Subcutaneous abdominal adipose tissue (tissue), 5 donors: ENCODE data around the gene OTOP3.
A peak's percentile ranks its signal among the peaks of the same experiment; 100 is the strongest.
"Not testable (repeated sequence)": the region's sequence is repeated elsewhere in the genome, so short reads cannot be mapped to it uniquely, and the experiment has no call there.

Experiments
- H3K27ac ChIP-seq: one replicate; pipeline ENCODE4 v1.7.0; 2013; ENCODE audit warnings: low read depth, mild to moderate bottlenecking, inconsistent platforms, low read length, moderate library complexity
- H3K27me3 ChIP-seq, 5 donors: one replicate each; pipeline ENCODE4 v1.7.0; 2013; ENCODE audit warnings: low read length in 5 of 5, inconsistent platforms in 1 of 5; ENCODE audit not compliant: control insufficient read depth in 5 of 5, insufficient read depth in 4 of 5
- H3K36me3 ChIP-seq, 5 donors: one replicate each; pipeline ENCODE4 v1.7.0; 2013; ENCODE audit warnings: low read length in 5 of 5; ENCODE audit not compliant: control insufficient read depth in 5 of 5, insufficient read depth in 5 of 5
- H3K4me1 ChIP-seq, 5 donors: one replicate each; pipeline ENCODE4 v1.7.0; 2013; ENCODE audit warnings: low read length in 5 of 5, mild to moderate bottlenecking in 3 of 5, moderate library complexity in 1 of 5; ENCODE audit not compliant: control insufficient read depth in 5 of 5, insufficient read depth in 5 of 5
- H3K4me3 ChIP-seq, 5 donors: one replicate each; pipeline ENCODE4 v1.7.0; 2013; ENCODE audit warnings: low read length in 5 of 5, low read depth in 1 of 5
- H3K9ac ChIP-seq, 5 donors: one replicate each; pipeline ENCODE4 v1.7.0; 2013; ENCODE audit warnings: low read length in 5 of 5, mild to moderate bottlenecking in 4 of 5, moderate library complexity in 3 of 5
- H3K9me3 ChIP-seq, 5 donors: one replicate each; pipeline ENCODE4 v1.7.0; 2013; ENCODE audit warnings: low read length in 5 of 5; ENCODE audit not compliant: control insufficient read depth in 5 of 5
- donor health status: healthy.
- donor health status: healthy.
- donor health status: healthy.
- donor health status: healthy.
- donor health status: healthy.

The OTOP3 gene

GRCh38 chr17:74981979-74982662 lies 46.4 kb downstream of the OTOP3 start:
- Histone ChIP-seq H3K9ac (peak overlapping the region in 4 of 5 donors; percentile 48 to 87 (median 74)), H3K36me3 (no peaks in the 10 kb centered on the region), H3K9me3 (no peaks in the 10 kb centered on the region), H3K27ac (peak overlapping the region; percentile 45), H3K27me3 (no peaks in the 10 kb centered on the region), H3K4me3 (peak overlapping the region; percentile 70 to 84 (median 78)), H3K4me1 (peaks cover 3 to 25% (median 22%) of the 10 kb centered on the region in 5 donors)

DNA sequence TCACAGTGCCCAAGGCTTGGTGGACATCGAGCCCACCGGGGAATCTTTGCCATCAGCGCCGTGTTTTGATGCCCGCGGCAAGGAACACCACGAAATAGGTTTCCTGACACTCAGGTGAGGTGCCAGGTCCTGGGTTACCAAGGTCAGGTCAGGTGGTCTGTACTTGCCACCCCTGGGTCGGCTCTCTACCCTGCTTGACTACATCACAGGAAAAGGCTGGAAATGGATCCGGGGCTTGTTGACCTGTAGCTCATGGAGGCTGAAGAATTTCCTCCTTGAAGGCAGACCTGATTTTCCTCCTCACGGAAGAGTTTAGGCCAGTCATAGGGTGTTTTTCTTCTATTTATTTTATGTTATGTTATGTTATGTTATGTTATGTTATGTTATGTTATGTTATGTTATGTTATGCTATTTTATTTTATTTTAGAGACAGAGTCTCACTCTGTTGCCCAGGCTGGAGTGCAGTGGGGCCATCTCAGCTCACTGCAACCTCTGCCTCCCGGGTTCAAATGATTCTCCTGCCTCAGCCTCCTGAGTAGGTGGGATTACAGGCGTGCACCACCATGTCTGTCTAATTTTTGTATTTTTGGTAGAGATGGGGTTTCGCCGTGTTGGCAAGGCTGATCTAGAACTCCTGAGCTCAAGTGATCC lies 47.1 kb downstream of the OTOP3 start:
- Histone ChIP-seq H3K27ac (peak overlapping the region; percentile 45), H3K4me3 (peak overlapping the region; percentile 61 to 84 (median 72)), H3K9ac (peak overlapping the region in 4 of 5 donors; percentile 48 to 87 (median 74)), H3K4me1 (peaks cover 3 to 26% (median 23%) of the 10 kb centered on the region in 5 donors)
- H3K27me3 ChIP-seq, H3K36me3 ChIP-seq, H3K9me3 ChIP-seq: not testable (repeated sequence)

DNA sequence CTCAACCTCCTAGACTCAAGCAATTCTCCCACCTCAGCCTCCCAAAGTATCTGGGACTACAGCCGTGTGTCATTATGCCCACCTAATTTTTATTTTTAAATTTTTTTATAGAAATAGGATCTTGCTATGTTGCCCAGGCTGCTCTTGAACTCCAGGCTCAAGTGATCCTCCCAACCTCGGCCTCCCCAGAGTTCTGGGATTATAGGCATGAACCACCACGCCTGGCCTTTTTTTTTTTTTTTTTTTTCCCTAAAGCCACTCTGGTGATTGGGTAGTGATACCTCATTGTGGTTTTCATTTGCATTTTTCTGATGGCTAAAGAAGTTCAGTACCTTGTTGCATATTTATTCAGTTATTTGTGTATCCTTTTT lies 50.5 kb downstream of the OTOP3 start:
- peaks cover 8 to 46% (median 38%) of the 10 kb centered on the region in 5 donors for H3K4me1 ChIP-seq

GRCh38 chr17:74987418-74987908 lies 51.8 kb downstream of the OTOP3 start, which contains the start of gene CDR2L:
Gene CDR2L (plus strand): TSS chr17:74987632. CDS start chr17:74988044, 412 bp downstream.
- H3K4me3 ChIP-seq = peak within 1 kb of the TSS; percentile 78 to 87 (median 81)
- peaks cover 0 to 4% (median 0%) of the 10 kb centered on the region in 5 donors for H3K36me3 ChIP-seq
- H3K9ac ChIP-seq = peak within 1 kb of the TSS; percentile 63 to 94 (median 83)
- H3K4me1 ChIP-seq = peaks cover 5 to 33% (median 26%) of the 10 kb centered on the region in 5 donors
- H3K9me3 ChIP-seq = no peaks in the 10 kb centered on the region
- H3K27me3 ChIP-seq = no peaks in the 10 kb centered on the region
- peak within 1 kb of the TSS; percentile 95 for H3K27ac ChIP-seq

More for the DNA sequence above, 50.5 kb downstream of the OTOP3 start:
- Histone ChIP-seq H3K9ac (no peak overlapping the region), H3K27me3 (no peaks in the 10 kb centered on the region), H3K4me3 (no peak overlapping the region), H3K36me3 (no peaks in the 10 kb centered on the region), H3K9me3 (no peaks in the 10 kb centered on the region), H3K27ac (no peak overlapping the region)

DNA sequence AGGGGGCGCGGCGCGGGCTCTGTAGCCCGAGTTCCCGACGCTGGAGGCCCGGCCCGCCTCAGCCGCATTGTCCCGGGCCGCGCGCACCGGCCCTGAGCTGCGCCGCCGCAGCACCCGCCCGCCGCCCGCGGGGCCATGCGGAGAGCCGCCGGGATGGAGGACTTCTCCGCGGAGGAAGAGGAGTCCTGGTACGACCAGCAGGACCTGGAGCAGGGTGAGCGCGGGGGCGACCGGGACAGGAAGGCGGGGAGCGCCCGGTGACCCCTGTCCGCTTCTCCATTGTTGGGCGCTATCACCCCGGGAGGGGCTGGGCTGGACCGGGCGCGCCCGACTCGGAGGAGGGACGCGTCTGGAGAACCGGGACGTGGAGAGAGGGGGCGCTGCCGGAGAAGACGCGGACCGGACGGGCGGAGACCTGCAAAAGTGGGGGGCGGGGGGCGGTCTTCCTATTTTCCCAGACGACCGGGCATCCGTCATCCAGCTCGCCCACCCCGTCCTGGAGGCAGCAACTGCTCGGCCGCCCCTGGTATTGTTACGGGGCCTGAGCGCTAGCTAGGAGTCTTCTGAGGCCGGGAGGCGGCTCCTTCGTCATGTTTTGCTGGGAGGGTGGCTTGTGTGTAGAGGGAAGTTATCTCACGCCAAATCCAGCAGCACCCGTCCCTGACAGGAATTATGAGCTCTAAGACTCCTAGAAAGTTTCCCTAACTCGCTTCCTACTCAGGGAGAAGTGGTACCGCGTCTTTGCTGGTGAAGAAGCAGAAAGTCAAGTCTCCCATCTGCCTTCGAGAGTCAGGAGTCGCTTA lies 52.4 kb downstream of the OTOP3 start:
- Histone ChIP-seq H3K9ac (peak overlapping the region; percentile 63 to 94 (median 83)), H3K27ac (peak overlapping the region; percentile 95), H3K27me3 (no peaks in the 10 kb centered on the region), H3K36me3 (peaks cover 0 to 4% (median 0%) of the 10 kb centered on the region in 5 donors), H3K9me3 (no peaks in the 10 kb centered on the region), H3K4me3 (peak overlapping the region; percentile 78 to 87 (median 81)), H3K4me1 (peaks cover 5 to 28% (median 21%) of the 10 kb centered on the region in 5 donors)

DNA sequence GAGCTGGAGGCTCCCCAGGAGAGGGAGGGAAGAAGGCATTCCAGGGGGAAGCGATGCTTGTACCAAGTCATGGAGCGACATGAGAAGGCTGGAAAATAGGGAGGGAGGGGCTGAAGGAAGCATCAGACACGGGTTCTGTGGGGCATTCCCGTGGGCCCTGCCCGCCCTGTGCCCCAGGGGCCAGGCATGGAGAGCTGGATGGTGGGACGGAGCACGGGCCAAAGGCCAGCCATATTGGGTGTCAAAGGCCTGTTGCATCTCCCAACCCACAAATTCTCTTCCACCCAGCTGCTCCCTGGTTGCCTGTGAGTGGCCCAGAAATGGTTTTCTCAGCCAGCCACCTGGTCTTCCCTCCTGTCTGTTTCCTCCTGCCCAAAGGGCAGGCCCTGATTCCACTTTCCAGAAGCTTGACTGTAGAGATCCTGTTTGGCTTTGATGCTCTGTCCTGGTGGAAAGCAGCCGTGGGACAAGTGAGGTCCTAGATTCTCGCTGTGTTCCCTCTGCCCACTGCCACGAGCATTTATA lies 54.9 kb downstream of the OTOP3 start:
- no peaks in the 10 kb centered on the region for H3K9me3 ChIP-seq
- H3K27ac ChIP-seq = no peak overlapping the region
- no peaks in the 10 kb centered on the region for H3K27me3 ChIP-seq
- no peak overlapping the region for H3K4me3 ChIP-seq
- H3K9ac ChIP-seq = no peak overlapping the region
- peaks cover 5 to 28% (median 21%) of the 10 kb centered on the region in 5 donors for H3K4me1 ChIP-seq
- peaks cover 0 to 4% (median 0%) of the 10 kb centered on the region in 5 donors for H3K36me3 ChIP-seq

DNA sequence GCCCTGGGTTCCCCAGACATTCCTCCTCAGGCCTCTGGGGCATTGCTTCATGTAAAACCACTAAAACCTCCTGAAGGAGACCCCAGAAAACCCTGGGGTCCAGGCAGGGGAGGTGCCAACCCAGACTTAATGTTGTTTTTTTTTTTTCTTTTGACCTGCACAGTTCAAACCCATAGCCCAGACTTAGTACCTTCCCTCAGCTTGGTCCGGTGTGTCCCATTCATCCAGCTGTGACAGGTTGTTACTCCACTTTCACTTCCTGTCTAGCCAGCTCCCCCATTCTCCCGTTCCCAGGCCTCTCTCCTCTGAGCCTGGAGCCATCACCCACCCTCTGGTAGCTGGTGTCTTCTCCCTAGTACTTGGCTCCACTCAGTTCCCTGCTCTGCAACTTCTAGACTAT lies 56.5 kb downstream of the OTOP3 start:
- no peak overlapping the region for H3K4me3 ChIP-seq
- H3K9me3 ChIP-seq = no peaks in the 10 kb centered on the region
- no peaks in the 10 kb centered on the region for H3K27me3 ChIP-seq
- peaks cover 0 to 4% (median 0%) of the 10 kb centered on the region in 5 donors for H3K36me3 ChIP-seq
- no peak overlapping the region for H3K27ac ChIP-seq
- H3K9ac ChIP-seq = no peak overlapping the region
- H3K4me1 ChIP-seq = peaks cover 5 to 21% (median 14%) of the 10 kb centered on the region in 5 donors

GRCh38 chr17:74994440-74994839 lies 58.7 kb downstream of the OTOP3 start:
- Histone ChIP-seq H3K4me1 (peaks cover 0 to 5% (median 0%) of the 10 kb centered on the region in 5 donors), H3K9ac (no peak overlapping the region), H3K27me3 (no peaks in the 10 kb centered on the region), H3K4me3 (no peak overlapping the region), H3K36me3 (peaks cover 0 to 10% (median 3%) of the 10 kb centered on the region in 5 donors), H3K27ac (no peak overlapping the region), H3K9me3 (no peaks in the 10 kb centered on the region)

- no peak overlapping the region for H3K9ac ChIP-seq
- H3K4me1 ChIP-seq = no peaks in the 10 kb centered on the region
- H3K9me3 ChIP-seq = no peaks in the 10 kb centered on the region
- H3K27me3 ChIP-seq = no peaks in the 10 kb centered on the region
- H3K27ac ChIP-seq = no peak overlapping the region
- peaks cover 0 to 12% (median 9%) of the 10 kb centered on the region in 5 donors for H3K36me3 ChIP-seq
- H3K4me3 ChIP-seq = no peak overlapping the region
These were observed 60.1 kb downstream of the OTOP3 start for GRCh38 chr17:74995847-74996246.
